VCaP (cell line): Measurements from ENCODE around the gene EFTUD2.

Source experiments
- H3K27ac ChIP-seq: fragments of 450-650 bp; 2 replicates; pipeline ENCODE4 v1.5.1; 2017
- CTCF ChIP-seq: fragments of 450-650 bp; conservative IDR thresholded peaks from 2 replicates; pipeline ENCODE4 v1.5.1; 2017; ENCODE audit warnings: mild to moderate bottlenecking, moderate library complexity

Gene EFTUD2

GRCh38 chr17:44940317-44940716, 41.1 kb upstream of the EFTUD2 start:
- TF ChIP-seq CTCF = no peak
- H3K27ac ChIP-seq = no peak overlapping the region

GRCh38 chr17:44935116-44935515, 35.9 kb upstream of the EFTUD2 start:
- TF ChIP-seq CTCF = no peak
- H3K27ac ChIP-seq = no peak overlapping the region

- no peak for TF ChIP-seq CTCF
- no peak overlapping the region for H3K27ac ChIP-seq
These were observed 35.5 kb upstream of the EFTUD2 start for GRCh38 chr17:44934745-44935105.

- H3K27ac ChIP-seq = no peak overlapping the region
- no peak for TF ChIP-seq CTCF
These were observed 34.8 kb upstream of the EFTUD2 start for GRCh38 chr17:44933824-44934744.

- TF ChIP-seq CTCF = no peak
- H3K27ac ChIP-seq = no peak overlapping the region
These were observed 33.5 kb upstream of the EFTUD2 start for GRCh38 chr17:44932787-44933097.

- no peak for TF ChIP-seq CTCF
- no peak overlapping the region for H3K27ac ChIP-seq
These were observed 33.0 kb upstream of the EFTUD2 start for GRCh38 chr17:44932096-44932786.

- TF ChIP-seq CTCF = no peak
- H3K27ac ChIP-seq = no peak overlapping the region
These were observed 32.1 kb upstream of the EFTUD2 start for GRCh38 chr17:44931376-44931775.
